ENCODE data around the gene PAX4. TPM values are rescaled to one million over a fixed set of nuclear protein-coding genes. Genes with fewer than 3 reads are reported as not detected.

PAX4 gene
- total RNA-seq, 4 donors from 2014 or later = not detected

DNA sequence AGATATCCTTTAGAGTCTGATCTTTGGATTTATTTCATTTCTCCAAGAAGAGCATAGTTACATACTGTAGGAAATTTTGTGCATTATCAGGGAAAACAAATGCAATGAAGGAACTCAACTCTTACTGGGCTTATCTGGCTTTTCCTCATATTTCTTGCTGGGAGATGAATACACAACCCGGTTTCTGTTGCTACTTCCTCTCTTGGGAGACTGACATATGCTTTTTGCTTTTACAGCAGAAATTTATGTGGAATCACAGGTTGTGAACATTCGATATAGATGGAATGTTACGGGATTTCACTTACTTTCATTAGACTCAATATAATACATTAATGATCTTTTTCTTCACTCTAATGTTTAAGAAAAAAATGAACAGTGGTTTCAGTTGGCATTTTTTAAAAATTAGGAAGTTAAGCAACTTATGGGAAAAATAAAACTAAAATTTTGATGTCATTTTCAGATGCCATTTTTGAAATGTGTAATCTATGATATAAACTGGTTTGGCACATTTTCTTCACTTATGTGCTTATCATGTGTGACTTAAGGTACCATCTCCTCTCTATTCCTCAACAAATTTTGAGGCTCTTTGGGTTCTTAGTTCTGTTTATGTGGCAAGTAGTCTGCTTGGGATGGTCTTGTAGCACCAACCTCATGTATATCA lies 41.2 kb upstream of the PAX4 start:
- ATAC-seq (no peak), DNase-seq (no peak)
- Histone ChIP-seq H3K4me3 (no peak overlapping the region), H3K27me3 (no peaks in the 10 kb centered on the region), H3K9me3 (no peaks in the 10 kb centered on the region), H3K36me3 (no peaks in the 10 kb centered on the region), H3K27ac (no peak overlapping the region), H3K4me1 (peaks cover 10 to 11% of the 10 kb centered on the region in 2 donors)
- no peak for TF ChIP-seq POLR2A (IDR thresholded peaks at IDR 0.05)
- TF ChIP-seq, protein P1, sequence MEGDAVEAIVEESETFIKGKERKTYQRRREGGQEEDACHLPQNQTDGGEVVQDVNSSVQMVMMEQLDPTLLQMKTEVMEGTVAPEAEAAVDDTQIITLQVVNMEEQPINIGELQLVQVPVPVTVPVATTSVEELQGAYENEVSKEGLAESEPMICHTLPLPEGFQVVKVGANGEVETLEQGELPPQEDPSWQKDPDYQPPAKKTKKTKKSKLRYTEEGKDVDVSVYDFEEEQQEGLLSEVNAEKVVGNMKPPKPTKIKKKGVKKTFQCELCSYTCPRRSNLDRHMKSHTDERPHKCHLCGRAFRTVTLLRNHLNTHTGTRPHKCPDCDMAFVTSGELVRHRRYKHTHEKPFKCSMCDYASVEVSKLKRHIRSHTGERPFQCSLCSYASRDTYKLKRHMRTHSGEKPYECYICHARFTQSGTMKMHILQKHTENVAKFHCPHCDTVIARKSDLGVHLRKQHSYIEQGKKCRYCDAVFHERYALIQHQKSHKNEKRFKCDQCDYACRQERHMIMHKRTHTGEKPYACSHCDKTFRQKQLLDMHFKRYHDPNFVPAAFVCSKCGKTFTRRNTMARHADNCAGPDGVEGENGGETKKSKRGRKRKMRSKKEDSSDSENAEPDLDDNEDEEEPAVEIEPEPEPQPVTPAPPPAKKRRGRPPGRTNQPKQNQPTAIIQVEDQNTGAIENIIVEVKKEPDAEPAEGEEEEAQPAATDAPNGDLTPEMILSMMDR (IDR thresholded peaks at IDR 0.05 in 4 of 5, conservative IDR thresholded peaks at IDR 0.05 in 1 of 5) = no peak
- in situ Hi-C loops (cut with MboI; ENCODE audit: low sequenced_read_pairs in 4 of 4) = loop anchor here in 1 of 4 donors (25.0 kb wide), 1 partner anchor 272 kb away; the partner anchor contains the start of gene ZNF800
- intact Hi-C loops (cut with DNase I; ENCODE audit: low total_unique reads) = no loop called here

DNA sequence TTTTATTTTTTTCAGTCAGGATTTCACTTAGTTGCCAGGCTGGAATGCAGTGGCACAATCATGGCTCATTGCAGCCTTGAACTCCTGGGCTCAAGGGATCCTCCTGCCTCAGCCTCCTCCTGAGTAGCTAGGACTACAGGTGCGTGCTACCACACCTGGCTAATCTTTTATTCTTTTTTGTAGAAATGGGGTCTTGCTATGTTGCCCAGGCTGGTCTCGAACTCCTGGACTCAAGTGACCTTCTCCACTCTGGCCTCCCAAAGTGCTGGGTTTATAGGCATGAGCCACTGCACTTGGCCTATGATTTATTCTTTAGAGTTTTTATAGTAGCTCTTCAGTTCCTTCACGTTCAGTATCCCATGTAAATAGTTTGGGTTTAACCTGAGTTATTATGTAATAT lies 39.6 kb upstream of the PAX4 start:
- DNase-seq (no peak), ATAC-seq (no peak)
- no peaks in the 10 kb centered on the region for H3K36me3 ChIP-seq
- TF ChIP-seq, protein P1 (IDR thresholded peaks at IDR 0.05 in 4 of 5, conservative IDR thresholded peaks at IDR 0.05 in 1 of 5) = no peak
- TF ChIP-seq POLR2A (IDR thresholded peaks at IDR 0.05) = no peak
- no peaks in the 10 kb centered on the region for H3K9me3 ChIP-seq
- in situ Hi-C loops (cut with MboI; ENCODE audit: low sequenced_read_pairs in 4 of 4) = loop anchor here in 1 of 4 donors (25.0 kb wide), 1 partner anchor 270 kb away; the partner anchor contains the start of gene ZNF800
- peaks cover 23 to 24% of the 10 kb centered on the region in 2 donors for H3K4me1 ChIP-seq
- intact Hi-C loops (cut with DNase I; ENCODE audit: low total_unique reads) = no loop called here
- H3K27me3 ChIP-seq = no peaks in the 10 kb centered on the region
- H3K4me3 ChIP-seq = no peak overlapping the region
- H3K27ac ChIP-seq = no peak overlapping the region

DNA sequence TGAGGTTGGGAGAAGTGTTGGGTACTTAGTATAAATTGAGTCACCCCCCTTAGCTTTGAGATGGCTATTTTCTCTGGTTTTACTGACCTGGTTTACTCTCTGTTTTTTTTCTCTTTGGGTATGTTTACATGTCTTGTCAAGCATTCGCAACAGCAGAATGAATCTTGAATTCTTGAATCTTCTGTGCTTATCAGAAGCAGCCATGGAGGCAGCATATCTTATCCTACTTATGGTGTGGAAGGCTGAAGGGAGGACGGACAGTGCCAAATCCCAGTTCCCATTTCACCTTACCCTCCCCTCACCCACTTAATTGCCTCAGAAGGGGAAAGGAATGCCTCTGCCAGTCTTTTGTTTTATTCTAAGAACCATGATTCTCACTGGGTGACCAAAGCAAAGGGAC lies 37.8 kb upstream of the PAX4 start:
- DNase-seq (no peak), ATAC-seq (no peak)
- H3K27me3 ChIP-seq = no peaks in the 10 kb centered on the region
- intact Hi-C loops (cut with DNase I; ENCODE audit: low total_unique reads) (no loop called here), in situ Hi-C loops (cut with MboI; ENCODE audit: low sequenced_read_pairs in 4 of 4) (loop anchor here in 1 of 4 donors (25.0 kb wide), 1 partner anchor 268 kb away; the partner anchor contains the start of gene ZNF800)
- H3K9me3 ChIP-seq = no peaks in the 10 kb centered on the region
- H3K27ac ChIP-seq = no peak overlapping the region
- peaks cover 23 to 29% of the 10 kb centered on the region in 2 donors for H3K4me1 ChIP-seq
- H3K36me3 ChIP-seq = no peaks in the 10 kb centered on the region
- TF ChIP-seq, protein P1 (IDR thresholded peaks at IDR 0.05 in 4 of 5, conservative IDR thresholded peaks at IDR 0.05 in 1 of 5) = no peak
- TF ChIP-seq POLR2A (IDR thresholded peaks at IDR 0.05) = no peak
- no peak overlapping the region for H3K4me3 ChIP-seq

DNA sequence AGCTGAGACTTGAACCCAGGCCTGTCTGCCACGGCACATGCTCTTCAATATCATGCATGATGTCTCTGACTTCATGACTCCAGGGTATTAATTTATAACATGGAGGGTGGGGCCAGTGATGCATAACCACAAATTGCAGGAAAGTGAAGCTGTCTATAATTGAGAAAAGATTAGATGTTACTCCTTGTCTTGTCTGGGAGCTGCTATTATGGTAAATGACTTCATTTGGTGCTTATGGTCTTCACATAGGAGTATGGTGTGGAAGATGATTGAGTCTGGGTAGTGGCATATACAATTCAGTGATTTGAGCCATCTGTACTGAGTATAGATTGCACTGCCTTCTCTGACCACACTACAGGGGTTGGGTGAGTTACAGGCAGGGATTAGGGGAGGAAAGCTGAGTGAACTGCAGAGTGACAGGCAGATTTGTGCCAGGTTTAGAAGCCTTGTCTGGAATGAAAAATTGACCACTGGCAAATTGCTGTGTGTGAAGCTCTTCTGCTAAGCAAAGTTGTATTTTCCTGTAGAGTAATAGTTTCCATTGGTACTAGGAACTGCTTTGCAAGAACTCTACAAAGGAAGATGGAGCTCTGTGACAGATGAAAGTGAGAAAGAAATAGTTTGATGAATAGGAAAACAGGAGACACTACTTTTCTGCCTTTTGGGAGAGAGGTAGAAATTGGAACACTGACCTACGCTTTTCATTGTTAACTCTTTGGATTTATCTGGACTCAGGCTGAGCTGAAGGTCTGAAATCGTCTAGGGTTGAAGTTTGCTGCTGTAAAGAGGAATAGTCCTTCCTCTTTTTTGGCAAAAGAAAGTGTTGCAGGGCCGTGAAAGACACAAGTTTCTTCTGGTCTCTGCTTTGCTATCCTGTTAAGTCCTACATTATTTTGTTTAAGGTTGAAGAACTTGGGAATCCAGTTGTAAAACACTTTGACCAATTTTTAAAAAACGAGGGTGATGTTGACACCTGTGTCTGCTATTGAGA lies 36.8 kb upstream of the PAX4 start:
- no peak for ATAC-seq
- H3K36me3 ChIP-seq = no peaks in the 10 kb centered on the region
- no peak overlapping the region for H3K27ac ChIP-seq
- peaks cover 23 to 29% of the 10 kb centered on the region in 2 donors for H3K4me1 ChIP-seq
- in situ Hi-C loops (cut with MboI; ENCODE audit: low sequenced_read_pairs in 4 of 4) (loop anchor here in 1 of 4 donors (25.0 kb wide), 1 partner anchor 267 kb away; the partner anchor contains the start of gene ZNF800), intact Hi-C loops (cut with DNase I; ENCODE audit: low total_unique reads) (no loop called here)
- H3K4me3 ChIP-seq = no peak overlapping the region
- TF ChIP-seq, protein P1 (IDR thresholded peaks at IDR 0.05 in 4 of 5, conservative IDR thresholded peaks at IDR 0.05 in 1 of 5) = no peak
- no peak for TF ChIP-seq POLR2A (IDR thresholded peaks at IDR 0.05)
- no peaks in the 10 kb centered on the region for H3K9me3 ChIP-seq
- H3K27me3 ChIP-seq = no peaks in the 10 kb centered on the region
- DNase-seq = no peak

All from gastrocnemius medialis (tissue), 4 donors.